GM23338 (cell line): ENCODE measurements around the gene C2orf78. TPM values are rescaled to one million over a fixed set of nuclear protein-coding genes. Genes with fewer than 3 reads are reported as not detected.

ENCODE experiments used
- ATAC-seq: fragments of 200-7000 bp; cut with Tn5 transposase; 3 replicates; pipeline ENCODE4 v1.9.1; 2020
- DNase-seq: peaks from one replicate; pipeline ENCODE4 v3.0.0-alpha.2; 2015; ENCODE audit warnings: low spot score
- H2AFZ ChIP-seq: fragments of 200-600 bp; sonication (generic); 2 replicates; pipeline ENCODE4 v1.8.0; 2016; ENCODE audit warnings: antibody characterized with exemption, mild to moderate bottlenecking, moderate library complexity
- H3F3A ChIP-seq: fragments of 200-600 bp; sonication (generic); replicated peaks from 2 replicates; pipeline ENCODE4 v1.8.0; 2017; ENCODE audit warnings: antibody characterized with exemption, mixed run types, low read depth
- H3K27ac ChIP-seq: fragments of 200-600 bp; sonication (generic); 2 replicates; pipeline ENCODE4 v1.6.1; 2016; ENCODE audit warnings: low read depth
- H3K27me3 ChIP-seq: fragments of 200-600 bp; sonication (generic); 2 replicates; pipeline ENCODE4 v1.8.0; 2016; ENCODE audit warnings: mild to moderate bottlenecking, mixed run types, moderate library complexity; ENCODE audit not compliant: insufficient read depth
- H3K36me3 ChIP-seq: fragments of 200-600 bp; sonication (generic); 2 replicates; pipeline ENCODE4 v1.8.0; 2016; ENCODE audit warnings: mild to moderate bottlenecking; ENCODE audit not compliant: insufficient read depth
- H3K4me1 ChIP-seq: fragments of 200-600 bp; sonication (generic); 2 replicates; pipeline ENCODE4 v1.8.0; 2016; ENCODE audit warnings: mild to moderate bottlenecking, moderate library complexity; ENCODE audit not compliant: insufficient read depth
- H3K4me2 ChIP-seq: fragments of 200-600 bp; sonication (generic); 2 replicates; pipeline ENCODE4 v1.7.1; 2017; ENCODE audit warnings: mixed run types
- H3K4me3 ChIP-seq: fragments of 200-600 bp; sonication (generic); 2 replicates; pipeline ENCODE4 v1.6.1; 2016; ENCODE audit warnings: mixed run types
- H3K79me2 ChIP-seq: fragments of 200-600 bp; sonication (generic); replicated peaks from 2 replicates; pipeline ENCODE4 v1.8.0; 2017; ENCODE audit warnings: mild to moderate bottlenecking; ENCODE audit not compliant: insufficient read depth
- H3K9me2 ChIP-seq: fragments of 200-600 bp; sonication (generic); 2 replicates; pipeline ENCODE4 v1.8.0; 2017; ENCODE audit not compliant: insufficient read depth
- H4K20me1 ChIP-seq: fragments of 200-600 bp; sonication (generic); replicated peaks from 2 replicates; pipeline ENCODE4 v1.8.0; 2017; ENCODE audit warnings: mild to moderate bottlenecking; ENCODE audit not compliant: insufficient read depth
- H3K27ac Mint-ChIP-seq: 2 replicates; pipeline ENCODE4 v1.8.0; 2020; ENCODE audit warnings: inconsistent platforms, mild to moderate bottlenecking, moderate library complexity, mixed read lengths
- H3K27me3 Mint-ChIP-seq: 3 replicates; pipeline ENCODE4 v1.8.0; 2022; ENCODE audit warnings: low read depth, mild to moderate bottlenecking, moderate library complexity, mixed read lengths, inconsistent platforms; ENCODE audit not compliant: insufficient read depth, poor library complexity
- H3K36me3 Mint-ChIP-seq: 3 replicates; pipeline ENCODE4 v1.8.0; 2021; ENCODE audit warnings: low read depth, mild to moderate bottlenecking, inconsistent platforms, moderate library complexity, mixed read lengths
- H3K4me1 Mint-ChIP-seq: 3 replicates; pipeline ENCODE4 v1.8.0; 2020; ENCODE audit warnings: mild to moderate bottlenecking, inconsistent platforms, mixed read lengths
- H3K4me3 Mint-ChIP-seq: 3 replicates; pipeline ENCODE4 v1.8.0; 2021; ENCODE audit warnings: moderate library complexity, mild to moderate bottlenecking, inconsistent platforms, mixed read lengths
- H3K9me3 Mint-ChIP-seq: 3 replicates; pipeline ENCODE4 v1.8.0; 2020; ENCODE audit warnings: moderate library complexity, mild to moderate bottlenecking, inconsistent platforms, mixed read lengths
- CREB1 ChIP-seq: fragments of 250-450 bp; sonication (Bioruptor Pico); IDR thresholded peaks from 2 replicates; pipeline ENCODE4 v1.5.0; 2020; ENCODE audit warnings: low read depth, mild to moderate bottlenecking, moderate library complexity
- CTCF ChIP-seq, 2 experiments: fragments of 200-600 bp in 1 of 2; sonication (generic) in 1 of 2; conservative IDR thresholded peaks; 2 replicates each; pipeline versions ENCODE4 v1.5.1 to v1.6.1; 2016 to 2017; ENCODE audit warnings: antibody characterized with exemption in 2 of 2, low read depth in 2 of 2, mild to moderate bottlenecking in 2 of 2, moderate library complexity in 1 of 2
- ETS1 ChIP-seq: IDR thresholded peaks from 2 replicates; pipeline ENCODE4 v1.6.1; 2016; ENCODE audit warnings: antibody characterized with exemption
- EZH2 ChIP-seq: fragments of 200-600 bp; sonication (generic); IDR thresholded peaks from one replicate; pipeline ENCODE4 v1.8.0; 2017; ENCODE audit warnings: antibody characterized with exemption, mild to moderate bottlenecking, low read depth; ENCODE audit not compliant: unreplicated experiment
- EZH2phosphoT487 ChIP-seq: fragments of 200-600 bp; sonication (generic); IDR thresholded peaks from one replicate; pipeline ENCODE4 v1.8.1; 2018; ENCODE audit warnings: antibody characterized with exemption; ENCODE audit not compliant: unreplicated experiment
- JUNB ChIP-seq: IDR thresholded peaks from one replicate; pipeline ENCODE4 v1.6.1; 2016; ENCODE audit warnings: antibody characterized with exemption; ENCODE audit not compliant: unreplicated experiment
- NANOG ChIP-seq: IDR thresholded peaks from 2 replicates; pipeline ENCODE4 v1.6.1; 2016; ENCODE audit warnings: antibody characterized with exemption, borderline replicate concordance
- POLR2AphosphoS5 ChIP-seq: IDR thresholded peaks from 2 replicates; pipeline ENCODE4 v1.6.1; 2016; ENCODE audit warnings: antibody characterized with exemption, low read depth
- REST ChIP-seq: IDR thresholded peaks from one replicate; pipeline ENCODE4 v1.6.1; 2018; ENCODE audit warnings: antibody characterized with exemption; ENCODE audit not compliant: unreplicated experiment
- STAT1 ChIP-seq: IDR thresholded peaks from one replicate; pipeline ENCODE4 v1.6.1; 2016; ENCODE audit warnings: antibody characterized with exemption; ENCODE audit not compliant: unreplicated experiment
- ZNF114 ChIP-seq: fragments of 250-450 bp; sonication (Bioruptor Pico); IDR thresholded peaks from 2 replicates; pipeline ENCODE4 v1.5.0; 2020; ENCODE audit warnings: mild to moderate bottlenecking, moderate library complexity
- ZNF331 ChIP-seq: fragments of 250-450 bp; sonication (Bioruptor Pico); IDR thresholded peaks from 2 replicates; pipeline ENCODE4 v1.5.0; 2020; ENCODE audit warnings: low read depth, mild to moderate bottlenecking, moderate library complexity
- polyA plus RNA-seq: library from polyadenylated mRNA; unstranded; fragments of >200 nt; fragmentation: Nextera tagmentation; extraction: Ambion mirVana; gene quantifications from 2 replicates; pipeline ENCODE4 v1.2.1, GENCODE V29; 2016
- total RNA-seq: library from RNA; depleted of rRNA; stranded (reverse); fragments of >200 nt; shearing (Covaris generic); gene quantifications from 2 replicates; pipeline ENCODE4 v1.2.3, GENCODE V29; 2014
- TF ChIP-seq, protein P1 (sequence below): fragments of 250-450 bp; sonication (Bioruptor Pico); IDR thresholded peaks from 2 replicates; pipeline ENCODE4 v1.5.0; 2020; ENCODE audit warnings: mild to moderate bottlenecking, moderate library complexity

The C2orf78 gene
- total and polyA plus RNA-seq, 2 experiments from 2014 or later: 0.14 to 0.18 TPM

DNA sequence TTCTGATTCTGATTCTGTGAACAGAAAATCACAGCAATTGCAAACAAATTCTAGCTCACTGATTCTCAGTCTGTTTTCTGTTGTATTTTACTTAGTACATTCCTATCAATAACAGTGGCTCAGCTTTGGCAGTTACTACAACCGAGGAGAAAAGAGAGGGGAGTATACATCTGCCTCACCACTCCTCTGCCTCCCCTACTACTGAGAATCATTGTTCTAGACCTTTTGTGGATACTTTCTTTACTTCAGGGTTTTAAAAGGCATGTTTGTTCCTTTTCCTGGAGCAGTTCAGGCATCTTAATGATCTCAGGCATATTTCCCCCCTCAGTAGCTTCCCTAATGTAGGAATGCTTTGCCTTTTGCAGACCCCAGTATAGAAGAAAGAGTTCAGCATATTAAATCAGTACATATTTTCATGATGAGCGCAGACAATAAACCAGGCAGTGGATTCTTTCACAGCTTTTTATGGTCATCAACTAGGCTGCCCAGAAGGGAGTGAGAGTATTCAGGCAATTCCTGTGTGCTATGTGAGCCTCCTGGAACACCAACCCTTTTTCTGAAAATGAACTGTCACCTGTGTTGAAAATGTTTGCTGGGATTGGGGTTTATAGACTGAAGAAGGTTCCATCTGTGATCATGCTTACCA, 55.0 kb downstream of the C2orf78 start:
- H3K4me1 ChIP-seq: no peaks in the 10 kb centered on the region
- H3K4me3 ChIP-seq: no peak overlapping the region
- 0 out of 2 replicates have a peak overlapping the region, but pooled peaks have one; percentile 39 for H3K27ac ChIP-seq
- no peaks in the 10 kb centered on the region for H3K27me3 ChIP-seq
- no peak overlapping the region for H3K4me3 Mint-ChIP-seq
- no peak for DNase-seq
- no peak overlapping the region for H2AFZ ChIP-seq
- no peak for ATAC-seq
- H3K9me3 Mint-ChIP-seq: no peaks in the 10 kb centered on the region
- H3K36me3 Mint-ChIP-seq: peaks cover 14% of the 10 kb centered on the region
- no peaks in the 10 kb centered on the region for H3K9me2 ChIP-seq
- H3K4me2 ChIP-seq: no peak overlapping the region
- TF ChIP-seq, protein P1, sequence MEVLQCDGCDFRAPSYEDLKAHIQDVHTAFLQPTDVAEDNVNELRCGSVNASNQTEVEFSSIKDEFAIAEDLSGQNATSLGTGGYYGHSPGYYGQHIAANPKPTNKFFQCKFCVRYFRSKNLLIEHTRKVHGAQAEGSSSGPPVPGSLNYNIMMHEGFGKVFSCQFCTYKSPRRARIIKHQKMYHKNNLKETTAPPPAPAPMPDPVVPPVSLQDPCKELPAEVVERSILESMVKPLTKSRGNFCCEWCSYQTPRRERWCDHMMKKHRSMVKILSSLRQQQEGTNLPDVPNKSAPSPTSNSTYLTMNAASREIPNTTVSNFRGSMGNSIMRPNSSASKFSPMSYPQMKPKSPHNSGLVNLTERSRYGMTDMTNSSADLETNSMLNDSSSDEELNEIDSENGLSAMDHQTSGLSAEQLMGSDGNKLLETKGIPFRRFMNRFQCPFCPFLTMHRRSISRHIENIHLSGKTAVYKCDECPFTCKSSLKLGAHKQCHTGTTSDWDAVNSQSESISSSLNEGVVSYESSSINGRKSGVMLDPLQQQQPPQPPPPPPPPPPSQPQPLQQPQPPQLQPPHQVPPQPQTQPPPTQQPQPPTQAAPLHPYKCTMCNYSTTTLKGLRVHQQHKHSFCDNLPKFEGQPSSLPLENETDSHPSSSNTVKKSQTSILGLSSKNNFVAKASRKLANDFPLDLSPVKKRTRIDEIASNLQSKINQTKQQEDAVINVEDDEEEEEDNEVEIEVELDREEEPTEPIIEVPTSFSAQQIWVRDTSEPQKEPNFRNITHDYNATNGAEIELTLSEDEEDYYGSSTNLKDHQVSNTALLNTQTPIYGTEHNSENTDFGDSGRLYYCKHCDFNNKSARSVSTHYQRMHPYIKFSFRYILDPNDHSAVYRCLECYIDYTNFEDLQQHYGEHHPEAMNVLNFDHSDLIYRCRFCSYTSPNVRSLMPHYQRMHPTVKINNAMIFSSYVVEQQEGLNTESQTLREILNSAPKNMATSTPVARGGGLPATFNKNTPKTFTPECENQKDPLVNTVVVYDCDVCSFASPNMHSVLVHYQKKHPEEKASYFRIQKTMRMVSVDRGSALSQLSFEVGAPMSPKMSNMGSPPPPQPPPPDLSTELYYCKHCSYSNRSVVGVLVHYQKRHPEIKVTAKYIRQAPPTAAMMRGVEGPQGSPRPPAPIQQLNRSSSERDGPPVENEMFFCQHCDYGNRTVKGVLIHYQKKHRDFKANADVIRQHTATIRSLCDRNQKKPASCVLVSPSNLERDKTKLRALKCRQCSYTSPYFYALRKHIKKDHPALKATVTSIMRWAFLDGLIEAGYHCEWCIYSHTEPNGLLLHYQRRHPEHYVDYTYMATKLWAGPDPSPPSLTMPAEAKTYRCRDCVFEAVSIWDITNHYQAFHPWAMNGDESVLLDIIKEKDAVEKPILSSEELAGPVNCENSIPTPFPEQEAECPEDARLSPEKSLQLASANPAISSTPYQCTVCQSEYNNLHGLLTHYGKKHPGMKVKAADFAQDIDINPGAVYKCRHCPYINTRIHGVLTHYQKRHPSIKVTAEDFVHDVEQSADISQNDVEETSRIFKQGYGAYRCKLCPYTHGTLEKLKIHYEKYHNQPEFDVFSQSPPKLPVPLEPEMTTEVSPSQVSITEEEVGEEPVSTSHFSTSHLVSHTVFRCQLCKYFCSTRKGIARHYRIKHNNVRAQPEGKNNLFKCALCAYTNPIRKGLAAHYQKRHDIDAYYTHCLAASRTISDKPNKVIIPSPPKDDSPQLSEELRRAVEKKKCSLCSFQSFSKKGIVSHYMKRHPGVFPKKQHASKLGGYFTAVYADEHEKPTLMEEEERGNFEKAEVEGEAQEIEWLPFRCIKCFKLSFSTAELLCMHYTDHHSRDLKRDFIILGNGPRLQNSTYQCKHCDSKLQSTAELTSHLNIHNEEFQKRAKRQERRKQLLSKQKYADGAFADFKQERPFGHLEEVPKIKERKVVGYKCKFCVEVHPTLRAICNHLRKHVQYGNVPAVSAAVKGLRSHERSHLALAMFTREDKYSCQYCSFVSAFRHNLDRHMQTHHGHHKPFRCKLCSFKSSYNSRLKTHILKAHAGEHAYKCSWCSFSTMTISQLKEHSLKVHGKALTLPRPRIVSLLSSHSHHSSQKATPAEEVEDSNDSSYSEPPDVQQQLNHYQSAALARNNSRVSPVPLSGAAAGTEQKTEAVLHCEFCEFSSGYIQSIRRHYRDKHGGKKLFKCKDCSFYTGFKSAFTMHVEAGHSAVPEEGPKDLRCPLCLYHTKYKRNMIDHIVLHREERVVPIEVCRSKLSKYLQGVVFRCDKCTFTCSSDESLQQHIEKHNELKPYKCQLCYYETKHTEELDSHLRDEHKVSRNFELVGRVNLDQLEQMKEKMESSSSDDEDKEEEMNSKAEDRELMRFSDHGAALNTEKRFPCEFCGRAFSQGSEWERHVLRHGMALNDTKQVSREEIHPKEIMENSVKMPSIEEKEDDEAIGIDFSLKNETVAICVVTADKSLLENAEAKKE (CRISPR knock-in tag): no peak
- no peak for TF ChIP-seq CTCF (conservative IDR thresholded peaks at IDR 0.05; ENCODE audit: low read depth in 2 of 2)
- TF ChIP-seq STAT1: no peak
- no peak for TF ChIP-seq ZNF331 (CRISPR knock-in tag)
- no peak for TF ChIP-seq REST
- TF ChIP-seq JUNB: no peak
- TF ChIP-seq ZNF114 (CRISPR knock-in tag): no peak
- TF ChIP-seq POLR2AphosphoS5: no peak
- no peak for TF ChIP-seq NANOG
- no peak for TF ChIP-seq CREB1 (CRISPR knock-in tag)
- TF ChIP-seq ETS1: no peak
- no peak for TF ChIP-seq EZH2
- no peak for TF ChIP-seq EZH2phosphoT487
- no peaks in the 10 kb centered on the region for H3K27me3 Mint-ChIP-seq
- H3F3A ChIP-seq: no peaks in the 10 kb centered on the region
- 0 out of 3 replicates have a peak, but pooled peaks cover 3% of the 10 kb centered on the region for H3K4me1 Mint-ChIP-seq
- H4K20me1 ChIP-seq: peaks cover 25% of the 10 kb centered on the region; the same call in 1 of the 2 replicates
- H3K36me3 ChIP-seq: peaks cover 3% of the 10 kb centered on the region; the same call in 1 of the 2 replicates
- H3K79me2 ChIP-seq: peaks cover 16% of the 10 kb centered on the region
- H3K27ac Mint-ChIP-seq: no peak overlapping the region
